Activated CD4-positive, alpha-beta T cell treated with anti-CD3 and anti-CD28 coated beads for 1 hour (primary cell): ENCODE data around the gene RPS6KL1.

ENCODE experiments used
- DNase-seq: peaks from one replicate; pipeline ENCODE4 v3.0.0-alpha.2; 2020

RPS6KL1 gene

DNA sequence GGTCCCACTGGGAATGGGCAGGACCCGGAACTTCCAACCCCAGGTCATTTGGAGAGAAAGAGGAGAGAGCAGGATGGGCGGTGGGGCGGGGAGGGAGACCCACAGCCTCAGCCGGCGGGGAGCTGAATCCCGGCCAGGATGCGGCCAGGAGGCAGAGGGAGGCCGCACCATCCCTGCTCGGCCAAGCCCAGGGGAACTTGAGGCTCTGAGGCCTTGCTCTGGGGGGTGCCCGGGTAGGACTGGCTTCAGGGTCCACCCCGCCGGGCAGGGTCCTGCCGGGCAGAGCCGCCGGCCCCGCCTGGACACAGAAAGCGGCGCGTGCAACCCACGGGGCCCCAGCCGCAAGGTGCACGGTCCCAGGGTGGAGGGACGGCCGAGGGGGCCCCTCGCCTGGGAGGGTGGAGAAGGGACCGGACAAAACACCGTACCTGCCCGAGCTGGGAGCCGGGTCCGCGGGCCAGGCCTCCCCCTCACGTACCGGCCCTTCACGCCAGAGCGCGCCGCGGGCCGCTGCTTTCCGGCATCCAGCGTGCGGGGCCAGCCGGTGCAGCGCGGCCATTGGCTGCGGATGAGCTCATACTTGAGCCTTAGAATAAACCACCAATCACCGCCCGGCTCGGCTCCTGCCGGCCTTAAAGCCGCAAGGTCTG lies at the start of gene RPS6KL1:
TSS of gene RPS6KL1 (minus strand) at position 509 of the 650 bp plus-strand sequence. CDS start 1,719 bp downstream, outside the sequence.
- peak; percentile 50 for DNase-seq

- no peak for DNase-seq
These were observed 45.8 kb upstream of the RPS6KL1 start for GRCh38 chr14:74968811-74969210.

GRCh38 chr14:74965486-74966153 lies 42.6 kb upstream of the RPS6KL1 start:
- no peak for DNase-seq

- no peak for DNase-seq
These were observed 41.9 kb upstream of the RPS6KL1 start for GRCh38 chr14:74964787-74965485.

DNA sequence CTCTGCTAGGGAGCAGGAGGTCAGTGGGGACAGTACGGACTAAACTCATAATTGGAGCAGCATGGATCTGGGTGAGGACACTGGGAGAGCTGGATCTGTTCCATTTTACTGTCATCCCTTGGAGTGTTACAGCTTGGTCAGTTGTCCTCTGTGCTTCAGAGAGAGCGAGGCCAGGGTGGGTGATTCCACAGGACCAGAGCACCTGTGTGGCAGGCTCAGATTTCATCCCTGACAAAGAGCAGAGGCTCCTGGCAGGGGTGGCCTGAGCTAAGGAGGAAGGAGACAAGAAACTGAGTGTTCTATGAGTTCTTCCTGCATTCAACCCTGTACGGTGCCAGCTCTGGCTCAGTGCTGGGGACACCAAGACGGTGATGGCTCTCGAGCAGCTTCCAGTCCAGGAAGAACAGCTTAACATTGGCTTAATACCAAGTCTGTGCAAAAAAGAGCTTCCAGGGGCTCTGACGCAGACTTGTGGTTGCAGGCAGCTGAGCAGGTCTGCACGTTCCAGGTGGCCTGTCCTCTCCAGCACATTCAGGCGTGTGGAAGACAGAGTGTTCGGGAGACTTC lies 40.7 kb upstream of the RPS6KL1 start:
- DNase-seq = no peak

DNA sequence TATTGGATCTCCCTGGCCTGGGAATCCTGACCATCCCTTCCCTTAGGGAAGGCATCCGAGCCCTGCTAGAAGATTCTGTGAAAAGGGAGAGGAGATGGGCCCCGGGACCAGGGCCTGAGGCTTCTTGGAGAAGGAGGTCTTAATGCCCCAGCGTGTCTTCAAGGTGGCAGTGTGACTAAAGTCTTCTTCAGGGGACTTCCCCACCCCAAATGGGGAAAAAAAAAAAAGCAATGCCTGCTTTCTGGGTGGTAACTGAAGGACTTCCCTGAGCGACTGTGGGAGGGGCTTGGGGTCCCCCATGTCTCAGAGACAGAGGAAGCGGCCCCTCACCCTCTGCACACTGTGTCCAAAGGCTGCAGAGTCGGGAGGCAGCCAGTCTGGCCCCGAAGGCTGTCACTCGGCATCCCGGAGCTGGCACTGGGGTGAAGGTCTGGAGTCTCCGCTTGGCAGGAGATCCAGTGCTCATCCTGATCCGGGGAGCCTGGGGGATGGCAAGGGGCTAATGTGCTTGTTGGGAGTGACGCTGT lies 40.2 kb upstream of the RPS6KL1 start:
- no peak for DNase-seq

DNA sequence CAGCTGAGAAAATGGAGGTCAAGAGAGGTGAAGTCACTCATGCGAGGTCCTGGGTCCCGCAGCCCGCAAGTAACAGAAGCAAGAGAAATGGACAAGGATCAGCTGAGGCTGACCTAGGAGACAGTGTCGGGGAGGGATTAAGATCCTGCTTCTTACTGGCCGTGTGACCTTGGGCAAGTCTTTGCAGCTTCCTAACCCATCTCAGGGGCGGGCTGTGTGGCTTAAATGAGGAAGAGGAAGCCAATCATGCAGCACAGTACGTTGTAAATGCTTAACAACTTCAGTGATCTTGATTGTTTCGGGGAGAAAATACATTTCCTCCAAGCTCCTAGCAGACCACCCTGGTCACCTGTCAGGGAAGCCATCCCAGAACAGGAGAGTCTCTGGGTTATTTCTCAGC lies 39.4 kb upstream of the RPS6KL1 start:
- no peak for DNase-seq

GRCh38 chr14:74962046-74962445 lies 39.0 kb upstream of the RPS6KL1 start:
- DNase-seq = no peak

DNA sequence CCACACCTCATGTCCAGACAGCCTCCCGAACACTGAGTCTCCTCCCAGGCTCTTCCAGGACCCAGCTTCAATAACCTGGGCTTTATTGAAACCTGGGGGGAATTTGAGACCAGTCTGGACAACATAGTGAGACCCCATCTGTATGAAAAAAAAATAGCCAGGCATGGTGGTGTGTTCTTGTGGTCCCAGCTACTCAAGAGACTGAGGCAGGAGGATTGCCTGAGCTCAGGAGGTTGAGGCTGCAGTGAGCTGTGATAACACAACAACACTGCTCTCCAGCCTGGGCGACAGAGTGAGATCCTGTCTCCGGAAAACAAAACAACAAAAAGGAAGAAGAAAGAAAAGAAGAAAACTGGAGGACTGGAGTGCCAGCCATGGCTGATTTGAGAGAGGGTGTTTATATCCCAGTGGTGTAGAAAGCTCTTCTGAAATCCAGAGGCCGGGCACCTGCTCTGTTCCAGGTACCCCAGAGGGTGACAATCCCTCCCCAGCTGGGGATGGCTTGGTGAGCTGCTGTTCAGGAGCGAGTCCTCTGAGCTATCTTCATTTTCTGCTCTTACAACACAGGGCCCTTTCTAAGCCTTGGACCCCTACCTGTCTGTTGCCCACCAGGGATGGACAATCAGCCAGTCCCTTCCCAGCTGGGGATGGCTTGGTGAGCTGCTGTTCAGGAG lies 38.3 kb upstream of the RPS6KL1 start:
- no peak for DNase-seq

- no peak for DNase-seq
These were observed 37.7 kb upstream of the RPS6KL1 start for GRCh38 chr14:74960736-74961135.

GRCh38 chr14:74959596-74960180 lies 36.6 kb upstream of the RPS6KL1 start:
- no peak for DNase-seq

DNA sequence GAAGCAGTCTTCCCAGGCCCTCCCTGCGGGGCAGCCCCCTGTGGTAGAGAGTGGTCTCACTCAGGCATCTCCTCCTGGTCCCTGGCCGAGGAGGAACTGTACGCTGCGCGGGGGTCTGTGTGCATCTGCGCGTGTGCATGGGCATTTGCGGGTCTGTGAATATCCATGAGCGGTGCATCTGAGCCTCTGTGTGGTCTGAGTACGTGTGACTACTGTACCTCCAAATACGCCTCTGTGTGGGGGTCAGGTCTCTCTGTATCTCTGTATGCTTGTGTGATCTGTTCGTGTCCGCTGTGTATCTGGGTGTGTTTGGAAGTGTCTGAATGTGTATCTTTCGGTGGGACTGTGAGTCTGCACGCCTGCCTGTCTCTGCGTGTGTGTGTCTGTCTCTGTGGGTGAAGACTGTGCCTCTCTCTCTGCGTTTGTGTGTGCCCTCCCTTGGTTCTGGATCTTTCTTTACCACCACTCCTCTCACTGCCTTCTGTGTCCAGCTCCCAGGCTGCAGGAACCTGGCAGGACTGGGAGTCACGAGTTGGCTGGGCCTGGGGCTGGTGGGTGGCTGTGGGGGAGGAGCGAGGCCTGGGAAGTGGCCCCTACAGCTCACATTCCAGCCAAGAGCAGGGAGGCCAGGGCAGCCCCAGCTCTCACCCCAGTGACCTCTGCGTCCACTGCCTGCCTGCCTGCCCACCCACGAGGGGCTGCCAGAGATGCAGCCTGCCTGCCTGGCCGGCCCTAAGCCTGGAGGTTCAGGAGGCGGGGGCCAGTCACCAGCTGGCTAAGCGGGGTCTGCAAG lies 33.4 kb upstream of the RPS6KL1 start:
- no peak for DNase-seq

GRCh38 chr14:74956027-74956279 lies 32.9 kb upstream of the RPS6KL1 start:
- DNase-seq = no peak

- DNase-seq = peak; percentile 18
These were observed 32.4 kb upstream of the RPS6KL1 start, which contains the start of gene PGF for GRCh38 chr14:74955229-74956026. PGF (minus strand) TSS chr14:74955597; CDS start chr14:74955242, 355 bp downstream.

- DNase-seq = no peak
These were observed 31.8 kb upstream of the RPS6KL1 start for GRCh38 chr14:74954947-74955228.

DNA sequence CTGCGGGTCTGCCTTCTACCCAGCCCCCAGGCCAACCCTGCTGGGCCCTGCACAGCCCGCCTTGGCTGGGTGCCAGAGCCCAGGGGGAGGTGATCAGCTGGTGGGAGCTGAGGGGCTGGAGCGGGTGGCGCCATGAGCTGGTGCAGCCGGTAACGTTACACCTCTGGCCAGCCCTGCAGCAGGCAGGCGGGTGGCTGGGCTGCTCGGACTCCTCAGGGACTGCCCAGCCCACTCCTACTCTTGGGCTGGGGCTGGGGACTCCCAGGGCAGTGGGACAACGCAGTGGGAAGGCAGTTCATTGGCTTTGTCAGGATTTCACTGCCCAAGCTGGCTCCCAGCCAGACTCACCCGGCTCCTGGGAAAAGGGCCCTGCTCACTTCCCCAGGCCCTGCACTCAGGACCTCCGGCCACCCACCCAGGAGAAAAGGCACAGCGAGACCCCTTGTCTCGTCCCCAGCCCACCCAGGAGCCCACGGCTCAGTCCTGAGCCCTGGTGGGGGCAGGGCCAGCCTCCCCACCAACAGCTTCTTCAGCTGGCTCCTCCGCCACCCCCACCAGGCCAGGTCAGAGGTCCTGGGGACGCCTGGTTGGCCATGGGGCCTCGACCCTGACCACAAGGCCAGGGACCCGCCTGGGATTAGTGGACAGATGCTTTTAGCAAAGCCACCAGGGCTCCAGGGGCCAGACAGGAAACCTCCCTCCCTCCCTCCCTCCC lies 31.3 kb upstream of the RPS6KL1 start:
- DNase-seq = no peak

- DNase-seq = no peak
These were observed 30.6 kb upstream of the RPS6KL1 start for GRCh38 chr14:74953686-74954085.

DNA sequence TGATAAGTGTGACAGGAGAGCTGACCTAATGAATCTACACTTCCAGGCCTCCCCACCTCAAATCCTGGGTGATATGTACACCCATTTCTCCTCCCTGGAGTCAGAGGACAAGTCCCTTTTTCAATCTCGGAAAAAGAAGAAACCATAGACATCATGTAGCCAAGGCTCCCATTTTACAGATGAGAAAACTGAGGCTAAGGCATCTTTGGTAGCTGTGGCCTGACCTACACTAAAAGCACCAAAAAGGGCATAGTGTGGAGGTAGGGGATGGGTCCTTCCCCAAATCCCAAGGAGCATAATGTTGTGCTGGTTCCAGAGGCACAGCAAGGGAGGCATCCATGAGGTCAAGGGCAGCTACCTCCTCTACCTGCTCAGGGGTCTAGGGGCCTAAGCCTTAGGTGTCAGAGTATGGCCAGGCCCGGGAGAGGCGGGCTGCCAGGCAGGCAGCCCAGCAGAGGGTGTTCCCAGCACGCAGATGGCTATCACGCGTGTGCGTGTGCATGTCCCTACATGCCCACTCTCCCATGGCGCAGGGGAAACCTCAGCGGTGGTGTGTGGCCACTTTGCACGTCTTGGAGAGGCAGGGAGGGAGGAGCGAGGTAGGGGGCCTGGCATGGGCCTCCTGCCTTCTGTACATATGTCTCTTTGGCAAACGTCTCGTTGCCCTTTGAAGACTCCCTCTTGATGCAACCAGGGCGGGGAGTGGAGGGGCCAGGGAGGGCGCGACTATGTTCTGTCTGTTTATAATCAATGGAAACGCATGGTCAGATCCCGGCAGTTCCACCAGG lies 29.8 kb upstream of the RPS6KL1 start:
- no peak for DNase-seq

GRCh38 chr14:74952180-74952665 lies 29.2 kb upstream of the RPS6KL1 start:
- DNase-seq = no peak
